Endothelial cell of umbilical vein (primary cell): ENCODE measurements around the gene CCR4.

Experiments used
- EZH2 ChIP-seq: IDR thresholded peaks from 2 replicates; pipeline ENCODE4 v1.6.1; 2012; ENCODE audit warnings: borderline replicate concordance, low read depth, mild to moderate bottlenecking, moderate library complexity, low read length, inconsistent platforms; ENCODE audit not compliant: severe bottlenecking
- FOS ChIP-seq: IDR thresholded peaks from 2 replicates; pipeline ENCODE4 v1.6.1; 2011; ENCODE audit warnings: mild to moderate bottlenecking, low read length, moderate library complexity, borderline replicate concordance; ENCODE audit not compliant: insufficient read depth
- GATA2 ChIP-seq: IDR thresholded peaks from 2 replicates; pipeline ENCODE4 v1.7.0; 2011; ENCODE audit warnings: low read depth, mild to moderate bottlenecking, moderate library complexity, mixed read lengths, low read length; ENCODE audit not compliant: insufficient read length, insufficient read depth
- JUN ChIP-seq: IDR thresholded peaks from 2 replicates; pipeline ENCODE4 v1.6.1; 2011; ENCODE audit warnings: borderline replicate concordance, low read depth; ENCODE audit not compliant: insufficient read length, insufficient read depth
- POLR2A ChIP-seq: IDR thresholded peaks from 2 replicates; pipeline ENCODE4 v1.6.1; 2012; ENCODE audit warnings: low read depth, mild to moderate bottlenecking, control low read depth, low read length
- POLR2AphosphoS5 ChIP-seq: IDR thresholded peaks from 2 replicates; pipeline ENCODE4 v1.6.1; 2012; ENCODE audit warnings: low read depth, mild to moderate bottlenecking, control low read depth, low read length, moderate library complexity; ENCODE audit not compliant: insufficient read depth
- TF ChIP-seq, protein P1 (sequence below), 2 donors: IDR thresholded peaks; 1 replicate in 1 of 2; 2 replicates in 1 of 2; pipeline ENCODE4 v1.5.1; 2011; ENCODE audit warnings: low read length in 2 of 2, mild to moderate bottlenecking in 2 of 2, moderate library complexity in 2 of 2, control low read depth in 1 of 2, inconsistent platforms in 1 of 2, low read depth in 1 of 2; ENCODE audit not compliant: insufficient read depth in 1 of 2; ENCODE audit errors: extremely low read depth in 1 of 2
- TF ChIP-seq, protein P2 (sequence below): IDR thresholded peaks from 2 replicates; pipeline ENCODE4 v1.6.1; 2011; ENCODE audit not compliant: insufficient read depth, insufficient read length

DNA sequence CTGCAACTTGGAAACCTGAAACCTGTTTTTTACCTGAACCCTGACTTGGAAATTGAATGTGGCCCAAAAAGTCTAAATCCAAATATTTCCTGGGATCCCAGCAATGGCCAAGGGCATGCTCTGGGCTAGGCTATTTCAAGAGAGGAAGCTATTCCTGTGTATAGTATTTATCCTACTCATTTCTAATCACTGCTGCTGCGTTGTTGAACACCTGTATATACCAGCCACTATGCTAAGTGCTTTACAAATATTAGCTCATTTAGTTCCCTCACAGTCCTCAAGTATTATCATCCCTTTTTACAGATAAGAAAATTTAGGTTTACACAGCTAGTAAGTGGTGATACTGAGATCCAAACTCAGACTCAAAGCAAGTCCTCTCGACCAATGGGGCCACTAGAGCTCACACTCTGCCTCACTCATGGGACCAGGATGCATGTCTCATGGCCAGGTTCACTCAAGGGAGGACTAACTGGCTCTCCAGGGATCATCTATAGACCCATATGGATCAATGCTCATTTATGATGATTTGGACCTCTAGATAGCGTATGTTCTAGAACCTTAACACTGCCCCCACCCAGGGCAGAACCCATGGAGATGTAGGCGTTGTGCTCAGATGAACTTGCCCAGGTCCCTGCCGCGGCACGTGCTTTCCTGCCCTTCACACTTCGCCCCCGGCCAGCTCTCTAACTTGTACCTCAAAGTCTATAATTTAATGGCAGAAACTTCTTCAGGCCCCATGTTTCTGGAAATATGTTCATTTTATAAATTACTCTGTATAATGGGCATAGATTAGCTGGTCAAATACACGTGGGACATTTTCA, 2.6 kb upstream of the CCR4 start:
- TF ChIP-seq JUN (no peak), EZH2 (no peak), POLR2A (no peak), FOS (no peak), GATA2 (no peak), POLR2AphosphoS5 (no peak)
- TF ChIP-seq, protein P1, sequence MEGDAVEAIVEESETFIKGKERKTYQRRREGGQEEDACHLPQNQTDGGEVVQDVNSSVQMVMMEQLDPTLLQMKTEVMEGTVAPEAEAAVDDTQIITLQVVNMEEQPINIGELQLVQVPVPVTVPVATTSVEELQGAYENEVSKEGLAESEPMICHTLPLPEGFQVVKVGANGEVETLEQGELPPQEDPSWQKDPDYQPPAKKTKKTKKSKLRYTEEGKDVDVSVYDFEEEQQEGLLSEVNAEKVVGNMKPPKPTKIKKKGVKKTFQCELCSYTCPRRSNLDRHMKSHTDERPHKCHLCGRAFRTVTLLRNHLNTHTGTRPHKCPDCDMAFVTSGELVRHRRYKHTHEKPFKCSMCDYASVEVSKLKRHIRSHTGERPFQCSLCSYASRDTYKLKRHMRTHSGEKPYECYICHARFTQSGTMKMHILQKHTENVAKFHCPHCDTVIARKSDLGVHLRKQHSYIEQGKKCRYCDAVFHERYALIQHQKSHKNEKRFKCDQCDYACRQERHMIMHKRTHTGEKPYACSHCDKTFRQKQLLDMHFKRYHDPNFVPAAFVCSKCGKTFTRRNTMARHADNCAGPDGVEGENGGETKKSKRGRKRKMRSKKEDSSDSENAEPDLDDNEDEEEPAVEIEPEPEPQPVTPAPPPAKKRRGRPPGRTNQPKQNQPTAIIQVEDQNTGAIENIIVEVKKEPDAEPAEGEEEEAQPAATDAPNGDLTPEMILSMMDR (IDR thresholded peaks at IDR 0.05; ENCODE audit: extremely low read depth in 1 of 2, insufficient read depth in 1 of 2, low read depth in 1 of 2, low read length in 2 of 2): no peak
- TF ChIP-seq, protein P2, sequence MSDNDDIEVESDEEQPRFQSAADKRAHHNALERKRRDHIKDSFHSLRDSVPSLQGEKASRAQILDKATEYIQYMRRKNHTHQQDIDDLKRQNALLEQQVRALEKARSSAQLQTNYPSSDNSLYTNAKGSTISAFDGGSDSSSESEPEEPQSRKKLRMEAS: no peak
